GM10266 (cell line): ENCODE data around the gene DSCAML1.

ENCODE experiments used
- DNase-seq: peaks from one replicate; pipeline ENCODE4 v3.0.0; 2012; ENCODE audit errors: extremely low spot score
- CTCF ChIP-seq: IDR thresholded peaks from 2 replicates; pipeline ENCODE4 v1.5.1; 2012; ENCODE audit warnings: mild to moderate bottlenecking, low read depth; ENCODE audit not compliant: control insufficient read depth, insufficient read depth; ENCODE audit errors: missing control alignments

The DSCAML1 gene

GRCh38 chr11:117440258-117440657, 356.8 kb downstream of the DSCAML1 start:
- no peak for DNase-seq
- no peak for TF ChIP-seq CTCF

- no peak for TF ChIP-seq CTCF
- no peak for DNase-seq
Observed at GRCh38 chr11:117439256-117439655, 357.8 kb downstream of the DSCAML1 start.

GRCh38 chr11:117438371-117439000, 358.5 kb downstream of the DSCAML1 start:
- no peak for DNase-seq
- TF ChIP-seq CTCF = no peak

GRCh38 chr11:117437791-117438130, 359.3 kb downstream of the DSCAML1 start:
- no peak for TF ChIP-seq CTCF

GRCh38 chr11:117437041-117437790, 359.8 kb downstream of the DSCAML1 start:
- no peak for DNase-seq
- TF ChIP-seq CTCF = no peak

More at GRCh38 chr11:117437791-117438130, 359.3 kb downstream of the DSCAML1 start:
- no peak for DNase-seq

GRCh38 chr11:117435326-117435725, 361.7 kb downstream of the DSCAML1 start:
- no peak for TF ChIP-seq CTCF
- no peak for DNase-seq

GRCh38 chr11:117434481-117434880, 362.5 kb downstream of the DSCAML1 start:
- DNase-seq = no peak
- TF ChIP-seq CTCF = no peak
